Measurements from ENCODE around the gene TAAR6.

TAAR6 gene

GRCh38 chr6:132612449-132613108 is 42.5 kb downstream of the TAAR6 start:
- Mint-ChIP-seq H3K27me3 (no peaks in the 10 kb centered on the region), H3K4me3 (no peak overlapping the region), H3K4me1 (ENCODE audit: low read depth) (peaks cover 4% of the 10 kb centered on the region), H3K36me3 (ENCODE audit: low read depth) (no peaks in the 10 kb centered on the region), H3K9me3 (no peaks in the 10 kb centered on the region), H3K27ac (no peak overlapping the region)

GRCh38 chr6:132614554-132614953 is 44.4 kb downstream of the TAAR6 start:
- Mint-ChIP-seq H3K4me3 (peak overlapping the region; percentile 54), H3K9me3 (no peaks in the 10 kb centered on the region), H3K36me3 (ENCODE audit: low read depth) (no peaks in the 10 kb centered on the region), H3K4me1 (ENCODE audit: low read depth) (peaks cover 4% of the 10 kb centered on the region), H3K27me3 (peaks cover 4% of the 10 kb centered on the region), H3K27ac (no peak overlapping the region)

GRCh38 chr6:132616677-132617076 is 46.6 kb downstream of the TAAR6 start:
- Mint-ChIP-seq H3K36me3 (ENCODE audit: low read depth) (no peaks in the 10 kb centered on the region), H3K27me3 (peaks cover 4% of the 10 kb centered on the region), H3K9me3 (no peaks in the 10 kb centered on the region), H3K4me3 (no peak overlapping the region), H3K4me1 (ENCODE audit: low read depth) (peaks cover 4% of the 10 kb centered on the region), H3K27ac (no peak overlapping the region)
